Measurements from ENCODE around the gene STXBP6. TPM values are rescaled to one million over a fixed set of nuclear protein-coding genes. Genes with fewer than 3 reads are reported as not detected.

Gene STXBP6
- polyA plus RNA-seq, 1 donor from 2014 or later: 14.6 TPM

GRCh38 chr14:25050269-25051150, 563 bp upstream of the STXBP6 start:
- H3K27ac ChIP-seq (ENCODE audit: low read length): no peak overlapping the region
- no peaks in the 10 kb centered on the region for H3K9me3 ChIP-seq (ENCODE audit: low read length)
- no peaks in the 10 kb centered on the region for H4K20me1 ChIP-seq (ENCODE audit: insufficient read depth)
- peak overlapping the region; percentile 83 for H3K4me2 ChIP-seq (ENCODE audit: low read length)
- H3K9ac ChIP-seq (ENCODE audit: low read length): peak overlapping the region; percentile 32
- peak overlapping the region; percentile 42 for H2AFZ ChIP-seq (ENCODE audit: low read depth, low read length)
- H3K27me3 ChIP-seq (ENCODE audit: insufficient read depth, low read depth, low read length): peaks cover 56% of the 10 kb centered on the region
- peak overlapping the region; percentile 84 for H3K4me3 ChIP-seq (ENCODE audit: low read length)
- no peaks in the 10 kb centered on the region for H3K36me3 ChIP-seq (ENCODE audit: insufficient read depth, low read length)
- H3K79me2 ChIP-seq (replicated peaks; ENCODE audit: insufficient read depth, low read length): no peaks in the 10 kb centered on the region
- TF ChIP-seq MXI1 (conservative IDR thresholded peaks at IDR 0.05; ENCODE audit: poor library complexity, severe bottlenecking): peak; percentile 12
- no peak for TF ChIP-seq CTCF (IDR thresholded peaks at IDR 0.05; ENCODE audit: poor library complexity, severe bottlenecking)
- no peak for TF ChIP-seq REST (IDR thresholded peaks at IDR 0.05; ENCODE audit: borderline replicate concordance)
- no peaks in the 10 kb centered on the region for H3K9me2 ChIP-seq (ENCODE audit: insufficient read depth, low read length)
- no peaks in the 10 kb centered on the region for H3F3A ChIP-seq (ENCODE audit: insufficient read depth, low read length, poor library complexity, severe bottlenecking)

GRCh38 chr14:25049093-25049567, 817 bp downstream of the STXBP6 start:
- no peak overlapping the region for H3K27ac ChIP-seq (ENCODE audit: low read length)
- no peaks in the 10 kb centered on the region for H3K36me3 ChIP-seq (ENCODE audit: insufficient read depth, low read length)
- H3K9me3 ChIP-seq (ENCODE audit: low read length): no peaks in the 10 kb centered on the region
- peak overlapping the region; percentile 9 for H2AFZ ChIP-seq (ENCODE audit: low read depth, low read length)
- H4K20me1 ChIP-seq (ENCODE audit: insufficient read depth): no peaks in the 10 kb centered on the region
- no peaks in the 10 kb centered on the region for H3K9me2 ChIP-seq (ENCODE audit: insufficient read depth, low read length)
- H3K4me3 ChIP-seq (ENCODE audit: low read length): peak overlapping the region; percentile 84
- peak overlapping the region; percentile 50 for H3K4me2 ChIP-seq (ENCODE audit: low read length)
- TF ChIP-seq TAF1 (IDR thresholded peaks at IDR 0.05; ENCODE audit: low read depth) (no peak), POLR2AphosphoS5 (IDR thresholded peaks at IDR 0.05) (no peak), MXI1 (conservative IDR thresholded peaks at IDR 0.05; ENCODE audit: poor library complexity, severe bottlenecking) (no peak), EZH2 (IDR thresholded peaks at IDR 0.05; ENCODE audit: borderline replicate concordance, insufficient read depth, low read length, poor library complexity, severe bottlenecking) (no peak), EP300 (conservative IDR thresholded peaks at IDR 0.05; ENCODE audit: poor library complexity, severe bottlenecking) (no peak), CTCF (IDR thresholded peaks at IDR 0.05; ENCODE audit: poor library complexity, severe bottlenecking) (no peak)
- H3K27me3 ChIP-seq (ENCODE audit: insufficient read depth, low read depth, low read length): peaks cover 56% of the 10 kb centered on the region
- no peaks in the 10 kb centered on the region for H3F3A ChIP-seq (ENCODE audit: insufficient read depth, low read length, poor library complexity, severe bottlenecking)
- H3K79me2 ChIP-seq (replicated peaks; ENCODE audit: insufficient read depth, low read length): no peaks in the 10 kb centered on the region
- H3K9ac ChIP-seq (ENCODE audit: low read length): peak overlapping the region; percentile 52

Measured in neural cell (in vitro differentiated cells).